HG02642 (cell line): Measurements from ENCODE around the gene NFYC.
"Not testable (repeated sequence)": the region's sequence is repeated elsewhere in the genome, so short reads cannot be mapped to it uniquely, and the experiment has no call there.

Source experiments
- ATAC-seq: cut with Tn5 transposase; IDR thresholded peaks from one replicate; pipeline ENCODE4 v1.9.1; 2021; ENCODE audit warnings: mild to moderate bottlenecking; ENCODE audit not compliant: unreplicated experiment, poor library complexity

Gene NFYC

GRCh38 chr1:40704817-40705733 lies 13.6 kb downstream of the NFYC start:
- ATAC-seq: no peak

- no peak for ATAC-seq
Observed at GRCh38 chr1:40706626-40707025, 15.1 kb downstream of the NFYC start.

- ATAC-seq: peak; percentile 72
Observed at GRCh38 chr1:40708750-40709099, 17.2 kb downstream of the NFYC start.

- peak; percentile 93 for ATAC-seq
Observed at GRCh38 chr1:40709100-40709801, 17.7 kb downstream of the NFYC start.

GRCh38 chr1:40709802-40710278 lies 18.3 kb downstream of the NFYC start:
- no peak for ATAC-seq

GRCh38 chr1:40710581-40711315 lies 19.2 kb downstream of the NFYC start:
- no peak for ATAC-seq

- ATAC-seq: no peak
Observed at GRCh38 chr1:40711465-40712404, 20.2 kb downstream of the NFYC start.

- ATAC-seq: no peak
Observed at GRCh38 chr1:40712405-40712944, 21.0 kb downstream of the NFYC start.

GRCh38 chr1:40712997-40713396 lies 21.5 kb downstream of the NFYC start:
- no peak for ATAC-seq

GRCh38 chr1:40715491-40716059 lies 24.1 kb downstream of the NFYC start:
- ATAC-seq: no peak

- no peak for ATAC-seq
Observed at GRCh38 chr1:40717065-40717464, 25.6 kb downstream of the NFYC start.

GRCh38 chr1:40717955-40718354 lies 26.5 kb downstream of the NFYC start:
- ATAC-seq: no peak

GRCh38 chr1:40720493-40720892 lies 29.0 kb downstream of the NFYC start:
- ATAC-seq: no peak

- ATAC-seq: no peak
Observed at GRCh38 chr1:40722622-40723021, 31.1 kb downstream of the NFYC start.

GRCh38 chr1:40723196-40723955 lies 31.9 kb downstream of the NFYC start:
- no peak for ATAC-seq

GRCh38 chr1:40727662-40728061 lies 36.2 kb downstream of the NFYC start:
- ATAC-seq: not testable (repeated sequence)

GRCh38 chr1:40729316-40729862 lies 37.9 kb downstream of the NFYC start:
- not testable (repeated sequence) for ATAC-seq

GRCh38 chr1:40732756-40733301 lies 41.3 kb downstream of the NFYC start:
- no peak for ATAC-seq
